SIG-M5 (cell line): ENCODE measurements around the gene WWC2.

ENCODE experiments used
- DNase-seq: peaks from one replicate; lab custom pipeline; 2025; lab: John Stamatoyannopoulos, UW

The WWC2 gene

DNA sequence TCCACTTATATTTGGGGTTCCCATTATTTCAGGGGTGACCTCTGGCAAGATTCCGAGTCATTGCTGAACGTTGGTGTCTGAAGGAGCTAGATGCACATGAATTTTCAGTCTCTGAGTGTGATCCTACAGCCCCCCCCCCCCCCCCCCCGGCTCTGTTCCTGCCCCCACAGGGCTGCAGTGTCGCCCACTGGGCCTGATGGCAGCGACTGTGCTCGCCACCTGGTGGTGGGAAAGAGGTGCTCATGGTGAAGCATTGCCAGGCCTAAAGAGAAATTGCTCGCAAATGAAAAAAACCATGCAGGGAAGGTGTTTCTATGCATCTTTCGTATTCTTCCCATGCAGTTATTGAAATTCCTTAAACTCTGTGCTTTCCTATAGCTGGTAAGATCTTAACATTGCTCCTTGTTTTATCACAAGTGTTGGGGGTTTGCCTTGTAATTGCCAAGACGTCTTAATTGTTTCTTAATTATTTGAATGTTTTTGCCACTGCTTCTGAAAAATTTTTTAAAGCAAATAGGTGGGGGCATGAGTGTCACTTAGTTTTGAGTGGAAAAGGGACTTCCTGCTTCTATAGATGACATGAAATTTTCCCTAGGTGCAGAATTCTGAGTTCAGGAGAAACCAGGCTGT is 157.8 kb downstream of the WWC2 start:
- no peak for DNase-seq

DNA sequence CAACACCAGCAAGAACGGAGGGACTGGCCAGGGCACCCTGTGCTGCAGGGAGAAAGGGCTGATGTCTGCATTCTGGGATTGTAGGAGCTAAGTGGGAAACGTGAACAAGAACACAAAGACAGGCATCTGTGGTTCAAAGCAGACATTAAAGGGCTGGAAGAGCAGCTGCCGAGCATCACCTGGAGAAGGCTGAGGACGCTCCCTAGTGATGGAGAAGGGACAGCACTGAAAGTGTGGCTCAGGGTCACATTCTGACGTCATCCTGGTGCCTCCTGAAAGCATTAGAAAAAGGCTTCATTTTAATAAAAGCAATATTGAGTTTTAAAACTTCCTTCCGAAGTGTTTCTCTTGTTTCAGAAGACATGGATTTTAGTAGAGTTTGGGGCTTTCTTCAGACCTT is 158.8 kb downstream of the WWC2 start:
- no peak for DNase-seq

DNA sequence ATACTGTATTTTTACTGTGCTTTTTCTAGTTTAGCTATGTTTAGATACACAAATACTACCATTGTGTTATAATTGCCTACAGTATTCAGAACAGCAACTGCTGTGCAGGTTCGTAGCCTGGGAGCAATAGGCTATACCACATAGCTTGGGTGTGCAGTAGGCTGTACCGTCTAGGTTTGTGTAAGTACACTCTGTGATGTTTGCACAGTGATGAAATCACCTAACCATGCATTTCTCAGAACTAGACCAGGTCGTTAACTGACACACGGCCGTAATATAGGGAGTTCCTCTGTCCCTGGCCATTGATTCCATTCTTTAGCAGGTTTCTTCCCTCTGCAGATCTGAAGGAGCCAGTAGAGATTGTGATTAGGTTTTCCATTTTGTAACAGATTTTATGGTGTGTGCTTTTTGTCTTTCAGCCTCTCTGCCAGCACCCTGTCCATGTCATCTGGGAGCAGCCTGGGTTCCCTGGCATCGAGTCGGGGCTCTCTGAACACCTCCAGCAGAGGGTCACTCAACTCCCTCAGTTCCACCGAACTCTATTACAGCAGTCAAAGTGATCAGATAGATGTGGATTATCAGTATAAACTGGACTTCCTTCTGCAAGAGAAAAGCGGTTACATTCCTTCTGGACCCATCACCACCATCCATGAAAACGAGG is 161.6 kb downstream of the WWC2 start:
- DNase-seq, result no peak

DNA sequence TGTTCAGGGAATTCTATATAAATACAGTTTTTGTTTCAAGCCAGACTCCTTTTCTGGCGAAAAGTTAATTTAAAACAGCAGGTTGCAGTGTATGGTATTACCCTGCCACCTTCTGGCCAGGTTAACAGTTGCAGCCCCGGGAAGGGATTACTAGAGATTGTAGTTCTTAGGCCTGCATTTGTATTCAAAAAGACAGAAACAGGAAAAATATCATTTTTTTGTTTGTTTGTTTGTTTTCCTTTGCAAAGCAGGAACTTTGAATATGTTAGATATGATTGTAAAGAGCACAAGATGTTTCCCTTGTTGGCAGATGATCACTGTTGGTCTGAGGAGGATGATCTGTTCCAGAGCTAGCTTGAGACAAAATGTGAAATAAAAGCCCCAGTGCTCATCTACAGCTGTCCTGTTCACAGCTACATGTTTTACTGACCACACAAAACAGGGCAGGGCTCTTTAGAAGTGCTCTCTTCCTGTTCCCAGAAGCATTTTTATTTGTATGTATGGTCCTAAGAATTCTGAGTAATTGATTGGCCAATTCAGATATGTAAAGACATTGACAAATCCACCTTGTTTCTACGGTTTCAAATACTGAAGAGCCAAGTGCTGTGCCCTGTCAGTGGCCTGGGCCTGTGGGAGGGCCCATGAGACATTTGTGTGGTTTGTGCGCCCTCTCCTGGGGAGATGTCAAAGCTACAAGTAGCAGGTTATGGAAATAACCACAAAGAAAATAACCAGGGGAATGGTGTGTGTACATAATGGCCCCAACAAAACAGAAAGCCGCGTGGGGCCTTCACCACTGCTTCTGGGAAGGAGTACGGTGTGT is 163.1 kb downstream of the WWC2 start:
- DNase-seq, result peak; percentile 0

DNA sequence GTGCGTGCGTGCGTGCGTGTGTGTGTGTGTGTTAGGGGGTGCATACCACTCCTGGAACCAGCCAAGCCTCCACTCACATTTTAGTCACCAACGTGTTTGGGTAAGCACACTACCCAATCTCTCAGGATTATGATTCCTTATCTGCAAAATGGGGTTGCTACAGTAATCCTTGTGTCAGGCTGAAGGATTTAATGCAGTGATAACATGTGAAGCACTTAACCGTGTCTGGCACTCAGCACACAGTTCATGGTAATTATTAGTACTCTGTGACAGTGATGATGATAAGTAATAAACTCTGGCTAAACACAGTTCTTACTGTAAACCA is 163.7 kb downstream of the WWC2 start:
- no peak for DNase-seq

DNA sequence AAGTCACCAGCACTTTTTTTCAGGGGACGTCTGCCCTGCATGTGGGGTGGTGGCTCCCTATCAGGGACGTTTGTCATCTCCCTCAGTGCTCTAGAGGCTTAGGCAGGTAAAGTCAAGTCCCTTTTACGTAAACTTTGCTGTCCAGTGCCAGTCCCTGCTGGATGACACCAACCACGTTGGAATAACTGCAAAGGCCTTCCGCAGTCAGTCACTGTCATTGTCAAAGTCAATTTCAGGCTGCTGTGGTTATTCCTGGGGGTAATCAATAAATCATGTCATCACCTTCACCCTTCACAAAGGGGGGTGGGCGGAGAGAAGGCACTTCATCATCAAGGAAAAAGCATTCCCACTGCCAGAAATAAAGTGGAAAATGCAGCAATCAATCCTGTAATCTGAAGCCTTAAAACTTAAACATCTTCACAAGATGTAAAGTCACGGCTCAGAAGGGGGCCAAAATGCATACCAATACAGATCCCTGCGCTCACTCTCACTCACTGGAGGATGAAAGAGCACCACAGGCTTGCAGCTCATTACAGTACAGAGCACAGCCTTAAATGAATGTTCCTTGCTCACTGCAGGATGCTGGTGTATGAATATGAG is 164.8 kb downstream of the WWC2 start:
- no peak for DNase-seq

DNA sequence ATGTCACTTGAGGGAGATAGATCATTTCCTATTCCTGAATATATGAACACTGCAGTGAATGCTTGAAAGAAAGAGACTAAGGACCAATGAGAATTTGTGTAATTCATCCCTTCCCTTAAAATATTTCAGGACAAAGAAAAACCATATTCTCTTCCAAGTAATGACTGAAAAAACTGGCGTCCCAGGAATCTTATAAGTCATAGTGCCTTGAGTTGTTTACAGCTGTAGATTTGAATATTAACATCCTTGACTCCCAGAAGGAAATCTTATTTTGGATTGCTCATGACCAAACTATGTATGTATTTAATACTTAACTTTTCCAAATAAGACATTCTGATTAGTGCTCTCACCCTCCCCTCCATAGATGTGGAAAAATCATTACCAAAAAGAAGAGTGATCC is 165.6 kb downstream of the WWC2 start:
- no peak for DNase-seq

DNA sequence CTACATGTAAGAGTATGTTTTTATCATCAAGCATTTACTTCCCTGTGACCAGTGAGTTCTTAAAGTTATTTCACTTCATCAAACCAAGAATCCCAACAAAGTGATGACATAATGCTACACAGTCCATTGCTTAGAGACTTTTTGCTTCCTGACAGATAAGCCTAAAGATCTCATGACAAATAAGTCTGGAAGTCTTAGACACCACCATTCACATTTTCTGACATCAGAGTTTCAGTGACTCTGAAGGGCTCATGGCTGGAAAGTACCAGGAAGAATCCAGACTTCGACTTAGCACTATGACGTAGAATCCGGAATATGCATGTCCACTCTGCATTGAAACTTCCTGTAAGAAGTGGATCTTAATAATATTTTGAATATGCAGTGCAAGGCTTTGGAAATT is 167.3 kb downstream of the WWC2 start:
- no peak for DNase-seq

DNA sequence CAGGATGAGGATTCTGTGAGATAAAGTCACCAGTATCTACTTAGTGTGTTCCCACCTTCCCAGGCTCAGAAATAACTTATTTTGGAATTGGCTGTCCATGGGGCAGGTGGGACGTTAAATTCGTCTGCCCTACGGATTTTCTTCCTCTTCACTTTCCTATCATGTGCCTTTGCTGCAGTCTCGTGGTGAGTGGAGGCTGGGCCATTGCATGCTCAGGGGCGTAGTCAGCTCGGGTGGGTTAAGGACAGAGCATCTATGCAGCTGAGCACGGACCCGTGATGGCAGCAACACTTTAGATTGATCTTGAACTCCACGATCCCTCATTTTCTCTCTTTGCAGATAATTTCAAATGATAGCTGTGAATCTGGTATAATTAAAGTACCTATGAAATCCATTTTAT is 169.5 kb downstream of the WWC2 start:
- DNase-seq, result no peak

DNA sequence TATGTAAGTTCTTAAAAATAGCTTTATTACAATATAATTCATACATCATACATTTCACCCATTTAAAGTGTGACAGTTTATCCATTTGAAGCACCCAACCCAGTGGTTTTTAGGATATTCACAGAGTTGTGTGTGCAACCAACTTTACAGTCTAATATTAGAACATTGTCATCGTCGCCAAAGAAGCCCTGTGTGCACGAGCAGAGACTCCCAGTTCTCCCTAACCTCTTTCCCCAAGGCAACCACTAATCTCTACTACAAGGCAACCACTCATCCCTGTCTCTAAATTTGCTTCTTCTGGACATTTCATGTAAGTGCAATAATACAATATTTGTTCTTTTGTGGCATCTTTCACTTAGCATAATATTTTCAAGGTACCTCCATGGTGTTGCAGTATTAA is 173.3 kb downstream of the WWC2 start:
- no peak for DNase-seq

DNA sequence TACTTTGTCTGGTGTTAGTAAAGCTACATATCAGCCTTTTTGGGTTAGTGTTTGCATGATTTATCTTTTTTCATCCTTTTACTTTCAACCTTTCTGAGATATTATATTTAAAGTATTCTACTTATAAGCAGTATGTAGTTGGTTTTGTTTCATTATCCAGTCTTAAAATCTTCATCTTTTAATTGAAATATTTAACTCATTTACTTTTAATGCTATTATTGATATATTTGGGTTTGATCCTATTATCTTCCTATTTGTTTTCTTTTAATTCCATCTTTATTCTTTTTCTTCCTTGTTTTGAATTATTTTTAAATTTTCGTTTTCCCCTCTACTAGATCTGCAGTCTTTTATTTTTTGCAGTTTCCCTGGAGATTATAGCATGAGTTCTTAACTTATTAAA is 177.0 kb downstream of the WWC2 start:
- no peak for DNase-seq

DNA sequence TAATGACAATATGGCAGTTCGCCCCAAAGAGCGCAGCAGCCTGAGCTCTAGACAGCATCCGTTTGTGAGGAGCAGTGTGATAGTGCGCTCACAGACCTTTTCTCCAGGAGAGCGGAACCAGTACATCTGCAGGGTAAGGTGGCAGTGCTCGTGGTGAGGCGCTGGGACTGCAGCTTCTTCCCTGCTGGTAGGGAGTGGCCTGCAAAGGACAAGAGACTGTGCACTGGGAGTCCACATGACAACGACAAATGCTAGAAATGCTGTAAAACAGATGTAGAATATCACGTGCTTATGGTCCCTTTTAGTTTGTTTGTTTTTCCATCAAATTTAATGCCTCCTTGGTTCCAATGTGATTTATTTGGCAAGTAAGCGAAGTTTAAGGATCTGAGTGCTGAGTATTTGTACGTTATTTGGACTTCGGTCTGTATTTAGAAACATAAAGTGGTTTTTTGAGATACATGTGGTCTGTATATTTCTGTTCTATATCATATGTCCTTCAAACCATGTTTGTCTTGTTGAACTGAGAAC is 185.3 kb downstream of the WWC2 start:
- no peak for DNase-seq

DNA sequence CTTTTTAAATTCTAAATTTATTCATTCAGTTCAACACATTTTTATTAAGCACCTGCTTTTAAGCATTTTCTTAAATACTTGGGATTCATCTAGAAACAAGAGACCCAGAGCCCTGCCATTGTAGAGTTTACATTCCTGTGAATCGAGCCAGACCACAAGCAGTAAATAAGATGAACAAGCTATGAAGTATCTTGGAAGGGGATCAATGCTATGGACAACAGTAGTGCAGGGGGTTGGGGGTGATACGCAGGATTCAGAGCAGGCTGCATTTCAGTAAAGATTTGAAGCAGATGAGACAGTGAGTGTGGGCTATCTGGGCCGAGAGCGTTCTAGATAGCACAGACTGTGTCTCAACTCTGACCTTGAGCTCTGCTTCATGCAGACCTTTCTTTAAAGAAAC is 185.9 kb downstream of the WWC2 start:
- no peak for DNase-seq

DNA sequence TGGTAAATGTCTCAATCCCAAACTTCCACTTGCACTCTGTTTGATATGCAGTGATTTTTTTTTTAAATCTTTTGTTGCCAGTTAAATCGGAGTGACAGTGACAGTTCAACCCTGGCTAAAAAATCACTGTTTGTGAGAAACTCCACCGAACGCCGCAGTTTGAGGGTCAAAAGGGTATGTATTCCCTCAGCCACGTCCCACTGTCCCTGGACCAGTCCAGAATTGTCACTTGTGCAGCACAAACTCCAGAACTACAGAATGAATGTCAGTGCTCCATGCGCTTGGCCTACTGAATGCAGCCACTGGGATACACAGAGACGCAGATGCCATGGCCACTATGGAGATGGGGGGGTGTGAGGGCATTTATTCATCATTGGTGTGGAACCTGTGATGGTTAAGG is 186.8 kb downstream of the WWC2 start:
- DNase-seq, result no peak

DNA sequence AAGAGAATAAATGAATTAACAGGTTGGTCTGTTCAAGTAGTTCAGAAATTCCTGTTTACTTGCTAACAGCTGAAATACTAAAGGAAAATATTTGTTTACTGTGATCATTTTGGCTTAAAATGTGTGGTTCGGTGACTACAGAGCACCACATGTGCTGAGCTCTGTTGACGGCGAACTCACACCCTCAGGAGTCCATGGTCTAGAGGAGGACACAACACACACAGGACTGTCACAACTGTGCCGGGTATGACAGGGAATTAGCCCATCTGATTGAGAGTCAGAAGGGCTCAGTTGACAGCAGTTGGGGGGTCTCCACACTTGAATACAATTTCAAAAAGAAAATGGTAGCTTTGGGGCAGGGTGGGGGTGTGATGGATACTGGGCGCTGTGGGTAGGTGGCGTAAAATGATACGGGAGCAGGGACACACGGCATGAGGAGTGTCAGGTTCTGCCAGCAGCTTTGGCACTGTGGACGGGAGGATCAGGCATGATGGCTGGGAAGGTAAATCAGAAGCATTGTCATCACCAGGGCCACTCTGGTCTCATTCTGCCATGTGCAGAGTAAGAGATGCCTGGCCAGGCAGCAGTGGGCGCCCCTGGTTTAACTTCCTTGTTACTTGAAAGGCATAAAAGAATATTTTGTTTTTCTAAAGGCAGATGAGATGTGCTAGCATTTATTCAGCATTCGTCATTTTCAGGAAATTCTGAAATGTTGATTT is 187.7 kb downstream of the WWC2 start:
- no peak for DNase-seq

DNA sequence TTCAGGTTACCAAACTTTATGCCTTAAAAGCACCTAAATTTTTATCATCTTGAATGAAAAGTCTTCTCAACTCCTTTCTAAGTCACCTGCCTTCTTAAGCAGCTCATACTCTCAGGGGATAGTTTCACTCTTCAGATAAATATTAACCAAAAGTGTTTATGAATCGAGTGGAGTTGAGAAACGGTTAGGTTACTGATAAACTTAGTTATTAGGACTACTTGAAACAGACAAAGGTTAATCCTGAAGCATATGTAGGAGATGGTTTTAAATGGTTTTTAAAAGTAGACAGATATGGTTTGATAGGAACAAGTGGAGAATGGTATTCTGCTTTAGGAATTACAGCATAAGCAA is 188.2 kb downstream of the WWC2 start:
- no peak for DNase-seq

DNA sequence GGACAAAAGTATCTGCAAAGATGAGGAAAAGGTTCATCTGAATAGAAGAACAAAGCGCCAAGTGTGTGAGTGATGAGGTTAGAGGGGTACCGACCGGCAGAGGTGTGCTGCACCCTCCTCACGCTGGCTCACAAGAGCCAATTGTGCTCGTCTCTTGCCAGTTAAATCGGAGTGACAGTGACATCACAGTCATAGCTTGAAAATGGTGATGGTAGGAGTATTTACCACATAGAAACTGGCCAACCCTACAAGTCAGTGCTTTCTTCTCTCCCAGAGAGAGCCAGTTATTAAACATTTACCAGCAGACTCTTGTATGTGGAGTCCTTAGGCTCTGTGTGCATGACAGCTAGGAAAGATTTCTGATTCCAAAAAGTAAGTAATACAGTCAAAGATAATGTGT is 188.6 kb downstream of the WWC2 start:
- no peak for DNase-seq

DNA sequence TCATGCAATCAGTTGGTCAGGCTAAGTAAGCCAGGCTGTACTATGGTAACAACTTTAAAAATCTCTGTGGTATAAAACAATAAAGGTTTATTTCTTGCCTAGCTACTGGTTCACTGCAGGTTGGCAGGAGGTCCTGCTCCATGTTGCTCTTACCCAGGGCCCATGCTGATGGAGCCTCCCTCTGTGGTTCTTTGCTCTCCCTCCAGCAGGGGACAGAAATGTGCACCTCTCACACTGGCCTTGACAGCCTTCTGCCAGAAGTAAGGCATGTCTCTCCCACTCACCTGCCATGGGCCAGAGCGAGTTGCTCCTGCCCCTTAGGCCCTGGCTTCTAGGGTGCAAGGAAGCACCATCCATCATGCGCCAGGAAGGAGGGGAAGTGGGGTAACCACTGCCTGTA is 189.9 kb downstream of the WWC2 start:
- DNase-seq, result no peak

DNA sequence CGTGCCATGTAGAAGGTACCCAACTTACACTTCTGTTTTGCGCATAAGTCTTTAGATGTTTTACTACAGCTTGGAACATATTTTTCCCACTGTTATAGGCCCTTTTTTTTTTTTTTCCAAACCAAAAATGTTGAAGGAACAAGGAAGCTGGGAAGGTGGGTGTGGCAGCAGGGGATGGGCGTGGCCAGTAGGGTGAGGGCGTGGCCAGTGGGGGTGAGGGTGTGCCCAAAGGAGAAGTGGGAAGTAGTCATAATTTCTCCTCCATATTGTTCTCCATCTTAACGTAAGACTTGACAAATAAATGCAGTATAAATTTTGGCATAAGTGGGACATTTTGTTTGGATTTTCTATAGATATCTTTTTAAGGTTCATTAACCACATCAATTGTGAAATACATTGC is 190.6 kb downstream of the WWC2 start:
- DNase-seq, result no peak

DNA sequence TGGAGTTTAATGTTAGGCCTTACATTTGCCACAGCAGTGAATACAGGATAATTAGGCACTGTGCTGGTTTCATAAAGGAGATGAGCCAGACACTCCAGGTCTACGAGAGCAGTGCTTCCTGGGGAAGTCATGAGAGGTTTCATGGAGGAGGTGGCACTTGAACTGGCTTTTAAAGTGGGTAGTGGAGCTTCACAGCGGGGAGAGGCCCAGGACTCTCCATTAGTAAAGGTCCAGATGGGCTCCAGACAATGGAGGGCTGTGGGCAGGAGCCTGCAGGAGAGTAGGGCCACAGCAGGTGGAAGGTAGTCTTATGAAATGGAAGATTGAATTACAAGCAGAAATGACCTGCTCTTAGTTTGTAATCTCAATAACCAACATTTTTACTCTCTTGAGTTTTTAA is 192.0 kb downstream of the WWC2 start:
- DNase-seq, result no peak

DNA sequence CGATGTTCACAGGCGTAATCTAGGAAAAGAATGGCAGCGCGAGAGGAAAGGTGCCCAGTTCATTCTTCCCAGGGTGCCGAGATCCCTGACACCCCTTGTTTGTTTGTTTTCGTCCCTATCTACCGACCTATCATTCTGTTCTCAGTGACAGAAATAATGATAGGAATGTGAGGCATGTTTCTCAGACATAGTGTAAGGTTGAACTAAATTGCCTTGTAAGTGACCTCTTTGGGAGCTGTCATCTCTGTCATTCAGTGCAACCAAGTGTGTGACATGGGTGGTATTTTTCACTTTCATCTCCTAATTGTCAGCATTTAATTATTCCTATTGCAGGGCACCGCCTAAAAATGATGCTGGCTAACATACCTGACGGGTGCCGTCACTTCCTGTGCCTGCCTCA is 196.7 kb downstream of the WWC2 start:
- DNase-seq, result no peak

DNA sequence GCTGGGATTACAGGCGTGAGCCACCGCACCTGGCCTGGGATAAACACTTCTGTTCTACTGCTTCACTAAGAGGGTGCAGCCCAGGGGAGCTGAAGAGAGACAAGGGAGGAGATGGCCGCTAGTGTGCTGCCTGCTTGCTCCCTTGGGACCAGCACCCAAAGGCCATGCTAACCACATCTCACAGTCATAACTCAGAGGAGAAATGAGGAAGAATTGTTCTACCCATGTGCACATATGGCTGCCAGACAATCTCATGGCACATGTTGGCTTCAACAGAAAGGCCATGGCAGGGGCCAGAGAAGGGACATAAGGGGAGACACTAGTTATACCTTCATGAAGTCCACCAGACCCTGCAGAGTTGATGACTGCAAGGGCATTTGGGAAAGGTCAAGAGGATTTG is 198.6 kb downstream of the WWC2 start:
- no peak for DNase-seq
